Kidney (tissue), 14 donors: ENCODE results near the gene ZNF543. TPM values are rescaled to one million over a fixed set of nuclear protein-coding genes. Genes with fewer than 3 reads are reported as not detected.
"Not testable (repeated sequence)": the region's sequence is repeated elsewhere in the genome, so short reads cannot be mapped to it uniquely, and the experiment has no call there.

ENCODE experiments used
- DNase-seq, 5 donors: peaks; one replicate each; pipeline ENCODE4 v3.0.0-alpha.2; 2013 to 2020
- FAIRE-seq: peaks from 2 replicates; lab custom pipeline; 2012; peaks lifted over from hg19 to GRCh38; lab: Jason Lieb, UNC
- H3K27ac ChIP-seq, 2 donors: one replicate each; pipeline ENCODE4 v1.7.0; 2013; ENCODE audit warnings: low read depth in 2 of 2, low read length in 2 of 2, inconsistent platforms in 1 of 2
- H3K27me3 ChIP-seq: one replicate; pipeline ENCODE4 v1.7.1; 2013; ENCODE audit warnings: low read length, inconsistent platforms; ENCODE audit not compliant: control insufficient read depth, insufficient read depth
- H3K36me3 ChIP-seq, 3 donors: one replicate each; pipeline versions ENCODE4 v1.7.0 to v1.7.1; 2013; ENCODE audit warnings: low read length in 3 of 3, control low read depth in 1 of 3, inconsistent platforms in 1 of 3; ENCODE audit not compliant: insufficient read depth in 3 of 3, control insufficient read depth in 2 of 3
- H3K4me1 ChIP-seq, 3 donors: one replicate each; pipeline versions ENCODE4 v1.7.0 to v1.7.1; 2013; ENCODE audit warnings: low read length in 3 of 3, inconsistent platforms in 1 of 3, low read depth in 1 of 3; ENCODE audit not compliant: control insufficient read depth in 2 of 3, insufficient read depth in 2 of 3
- H3K4me3 ChIP-seq, 3 donors: one replicate each; pipeline versions ENCODE4 v1.7.0 to v1.8.1; 2013; ENCODE audit warnings: low read length in 3 of 3, control low read depth in 1 of 3, inconsistent platforms in 1 of 3
- H3K9ac ChIP-seq, 3 donors: one replicate each; pipeline versions ENCODE4 v1.7.0 to v1.7.1; 2013; ENCODE audit warnings: low read length in 3 of 3, control low read depth in 1 of 3, inconsistent platforms in 1 of 3
- H3K9me3 ChIP-seq, 3 donors: one replicate each; pipeline versions ENCODE4 v1.7.0 to v1.7.1; 2013; ENCODE audit warnings: low read length in 3 of 3, control low read depth in 1 of 3, inconsistent platforms in 1 of 3; ENCODE audit not compliant: control insufficient read depth in 2 of 3, insufficient read depth in 1 of 3
- CTCF ChIP-seq: IDR thresholded peaks from 3 replicates; pipeline ENCODE4 v1.5.1; 2012; ENCODE audit warnings: mild to moderate bottlenecking, moderate library complexity, borderline replicate concordance; ENCODE audit not compliant: insufficient read depth; ENCODE audit errors: extremely low read depth
- intact Hi-C: fragments of 100-400 bp; cut with DNase I; formaldehyde crosslinking; loops from one replicate; pipeline ENCODE4 v1.11.1; 2022
- polyA plus RNA-seq: library from polyadenylated mRNA; stranded (reverse); fragments of 350-450 nt; fragmentation: Illumina TruSeq; extraction: RNeasy Lipid Tissue Mini Kit (QIAGEN cat#74804); gene quantifications from one replicate; pipeline ENCODE4 v1.2.3, GENCODE V29; 2014; ENCODE audit warnings: low read depth, low replicate concordance; ENCODE audit not compliant: insufficient read depth
- total RNA-seq: library from RNA; stranded (reverse); fragmentation: NEBNext Ultra II Directional; extraction: Animal tissue kit (Norgen Biotek cat#: 25700); gene quantifications from one replicate; pipeline ENCODE4 v1.2.1, GENCODE V29; 2021
- donor health status: control.
- donor health status: control.
- donor health status: control.
- donor health status: control.
- donor health status: control.
- donor health status: DM: yes; HTN: yes; CAD: no.
- donor health status: Normal renal cell carcinoma (clear cell type).

ZNF543 gene
- total and polyA plus RNA-seq, 2 donors from 2014 or later: 1.3 to 10.2 TPM

GRCh38 chr19:57374179-57374578 lies 53.9 kb downstream of the ZNF543 start:
- peaks cover 13 to 36% (median 19%) of the 10 kb centered on the region in 3 donors for H3K36me3 ChIP-seq
- DNase-seq (no peak), FAIRE-seq (no peak)
- no peak overlapping the region for H3K27ac ChIP-seq
- no peak for TF ChIP-seq CTCF
- H3K9ac ChIP-seq: no peak overlapping the region
- no peaks in the 10 kb centered on the region for H3K4me1 ChIP-seq
- intact Hi-C loops: no loop called here
- H3K9me3 ChIP-seq: peaks cover 0 to 19% (median 13%) of the 10 kb centered on the region in 3 donors
- no peak overlapping the region for H3K4me3 ChIP-seq
- H3K27me3 ChIP-seq: no peaks in the 10 kb centered on the region

GRCh38 chr19:57374647-57375046 lies 54.4 kb downstream of the ZNF543 start:
- H3K4me1 ChIP-seq, H3K27ac ChIP-seq, H3K4me3 ChIP-seq, H3K9ac ChIP-seq, DNase-seq, intact Hi-C loops, FAIRE-seq, H3K27me3 ChIP-seq: not testable (repeated sequence)
- peaks cover 13 to 36% (median 19%) of the 10 kb centered on the region in 3 donors for H3K36me3 ChIP-seq
- peaks cover 0 to 19% (median 13%) of the 10 kb centered on the region in 3 donors for H3K9me3 ChIP-seq

- no peaks in the 10 kb centered on the region for H3K27me3 ChIP-seq
- FAIRE-seq (no peak), DNase-seq (no peak)
- H3K9ac ChIP-seq: no peak overlapping the region
- peaks cover 13 to 36% (median 19%) of the 10 kb centered on the region in 3 donors for H3K36me3 ChIP-seq
- peaks cover 0 to 19% (median 13%) of the 10 kb centered on the region in 3 donors for H3K9me3 ChIP-seq
- no peak overlapping the region for H3K4me3 ChIP-seq
- no peaks in the 10 kb centered on the region for H3K4me1 ChIP-seq
- intact Hi-C loops: no loop called here
- no peak for TF ChIP-seq CTCF
- no peak overlapping the region for H3K27ac ChIP-seq
Observed at GRCh38 chr19:57376151-57376550, 55.9 kb downstream of the ZNF543 start.

GRCh38 chr19:57377498-57378146 lies 57.4 kb downstream of the ZNF543 start:
- Histone ChIP-seq H3K9ac (no peak overlapping the region), H3K27ac (no peak overlapping the region), H3K27me3 (no peaks in the 10 kb centered on the region), H3K9me3 (peaks cover 0 to 19% (median 13%) of the 10 kb centered on the region in 3 donors), H3K36me3 (peaks cover 8 to 24% (median 17%) of the 10 kb centered on the region in 3 donors), H3K4me1 (no peaks in the 10 kb centered on the region), H3K4me3 (no peak overlapping the region)
- no peak for TF ChIP-seq CTCF
- intact Hi-C loops: no loop called here
- FAIRE-seq: no peak
- no peak for DNase-seq

Other genes with a start within 250 kb of the ZNF543 start
- not detected for gene USP29, start 200.5 kb upstream of the ZNF543 start, total RNA-seq
- not detected for gene USP29, start 200.5 kb upstream of the ZNF543 start, polyA plus RNA-seq
- gene ZIM3, start 175.3 kb upstream of the ZNF543 start, total RNA-seq: not detected
- gene ZIM3, start 175.3 kb upstream of the ZNF543 start, polyA plus RNA-seq: not detected
- not detected for gene DUXA, start 153.0 kb upstream of the ZNF543 start, total RNA-seq
- gene DUXA, start 153.0 kb upstream of the ZNF543 start, polyA plus RNA-seq: not detected
- 52.3 TPM for gene ZNF264, start 129.0 kb upstream of the ZNF543 start, total RNA-seq
- 4.0 TPM for gene ZNF264, start 129.0 kb upstream of the ZNF543 start, polyA plus RNA-seq
- gene AURKC, start 89.4 kb upstream of the ZNF543 start, total RNA-seq: 1.0 TPM
- gene AURKC, start 89.4 kb upstream of the ZNF543 start, polyA plus RNA-seq: 0.92 TPM
- gene ZNF805, start 79.8 kb upstream of the ZNF543 start, total RNA-seq: 17.3 TPM
- 0.82 TPM for gene ZNF805, start 79.8 kb upstream of the ZNF543 start, polyA plus RNA-seq
- gene ZNF460, start 40.0 kb upstream of the ZNF543 start, total RNA-seq: 81.3 TPM
- gene ZNF460, start 40.0 kb upstream of the ZNF543 start, polyA plus RNA-seq: 0.62 TPM
- 13.8 TPM for gene ZNF304, start 30.8 kb downstream of the ZNF543 start, total RNA-seq
- 3.3 TPM for gene ZNF304, start 30.8 kb downstream of the ZNF543 start, polyA plus RNA-seq
- gene TRAPPC2B, start 43.1 kb downstream of the ZNF543 start, total RNA-seq: 9.4 TPM
- gene TRAPPC2B, start 43.1 kb downstream of the ZNF543 start, polyA plus RNA-seq: 22.0 TPM
- gene ZNF547, start 43.1 kb downstream of the ZNF543 start, total RNA-seq: 4.1 TPM
- 1.3 TPM for gene ZNF547, start 43.1 kb downstream of the ZNF543 start, polyA plus RNA-seq
- 26.1 TPM for gene ZNF548, start 69.4 kb downstream of the ZNF543 start, total RNA-seq
- 4.7 TPM for gene ZNF548, start 69.4 kb downstream of the ZNF543 start, polyA plus RNA-seq
- 17.7 TPM for gene ZNF17, start 90.7 kb downstream of the ZNF543 start, total RNA-seq
- gene ZNF17, start 90.7 kb downstream of the ZNF543 start, polyA plus RNA-seq: 3.6 TPM
- gene ZNF749, start 114.9 kb downstream of the ZNF543 start, total RNA-seq: 14.2 TPM
- gene ZNF749, start 114.9 kb downstream of the ZNF543 start, polyA plus RNA-seq: 9.9 TPM
- gene VN1R1, start 136.7 kb downstream of the ZNF543 start, total RNA-seq: 1.7 TPM
- 0.41 TPM for gene VN1R1, start 136.7 kb downstream of the ZNF543 start, polyA plus RNA-seq
- 20.0 TPM for gene ZNF772, start 157.1 kb downstream of the ZNF543 start, total RNA-seq
- 3.1 TPM for gene ZNF772, start 157.1 kb downstream of the ZNF543 start, polyA plus RNA-seq
- 15.4 TPM for gene ZNF419, start 167.3 kb downstream of the ZNF543 start, total RNA-seq
- gene ZNF419, start 167.3 kb downstream of the ZNF543 start, polyA plus RNA-seq: 5.7 TPM
- gene ZNF773, start 179.5 kb downstream of the ZNF543 start, total RNA-seq: 12.1 TPM
- 3.4 TPM for gene ZNF773, start 179.5 kb downstream of the ZNF543 start, polyA plus RNA-seq
- 8.7 TPM for gene ZNF549, start 206.9 kb downstream of the ZNF543 start, total RNA-seq
- 2.4 TPM for gene ZNF549, start 206.9 kb downstream of the ZNF543 start, polyA plus RNA-seq
- 15.1 TPM for gene ZNF550, start 239.4 kb downstream of the ZNF543 start, total RNA-seq
- 2.5 TPM for gene ZNF550, start 239.4 kb downstream of the ZNF543 start, polyA plus RNA-seq